Activated CD4-positive, CD25-positive, alpha-beta regulatory T cell (primary cell): ENCODE results near the gene ZMPSTE24.
"Not testable (repeated sequence)": the region's sequence is repeated elsewhere in the genome, so short reads cannot be mapped to it uniquely, and the experiment has no call there.

Experiments used
- DNase-seq, 4 experiments: peaks; one replicate each; lab custom pipeline; 2025; lab: John Stamatoyannopoulos, UW

Gene ZMPSTE24

DNA sequence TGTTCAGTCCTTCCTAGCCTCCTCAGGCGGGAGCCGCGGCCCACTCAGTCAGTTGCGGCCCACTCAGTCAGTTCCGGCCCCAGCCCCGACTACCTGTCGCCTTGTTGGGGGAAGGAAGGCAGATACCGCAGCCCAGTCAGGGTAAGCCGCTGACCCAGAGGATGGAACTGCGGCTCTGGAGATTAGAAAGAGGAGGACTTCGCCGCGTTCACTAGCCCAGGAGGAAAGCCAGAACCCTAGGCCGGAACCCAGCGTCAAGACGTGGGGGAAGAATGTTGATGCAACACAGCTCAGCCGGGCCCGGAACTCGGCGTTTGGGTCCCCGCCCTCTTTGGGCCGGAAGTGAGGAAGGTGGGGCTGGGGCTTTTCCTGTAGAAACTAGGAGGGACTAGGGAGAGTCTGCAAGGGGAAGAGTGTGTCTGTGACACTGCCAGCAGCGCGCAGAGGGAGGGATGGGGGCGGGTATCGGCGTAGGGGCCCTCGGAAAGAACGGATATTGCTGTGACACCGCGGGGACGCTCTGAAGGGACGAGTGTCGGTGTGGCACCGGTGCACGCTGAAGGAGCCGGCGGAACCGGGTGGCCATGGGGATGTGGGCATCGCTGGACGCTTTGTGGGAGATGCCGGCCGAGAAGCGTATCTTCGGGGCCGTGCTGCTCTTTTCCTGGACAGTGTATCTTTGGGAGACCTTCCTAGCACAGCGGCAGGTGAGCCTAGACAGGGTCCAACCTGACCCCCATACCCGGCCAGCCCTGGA lies at the start of gene ZMPSTE24:
Gene ZMPSTE24 (plus strand): TSS at position 549 of the 757 bp plus-strand sequence. CDS start 36 bp downstream, at position 585.
- DNase-seq: peak; percentile 88 to 100 (median 91)

GRCh38 chr1:40210511-40211204 lies 47.4 kb upstream of the ZMPSTE24 start:
- no peak for DNase-seq

GRCh38 chr1:40218333-40218732 lies 39.7 kb upstream of the ZMPSTE24 start:
- DNase-seq: no peak

DNA sequence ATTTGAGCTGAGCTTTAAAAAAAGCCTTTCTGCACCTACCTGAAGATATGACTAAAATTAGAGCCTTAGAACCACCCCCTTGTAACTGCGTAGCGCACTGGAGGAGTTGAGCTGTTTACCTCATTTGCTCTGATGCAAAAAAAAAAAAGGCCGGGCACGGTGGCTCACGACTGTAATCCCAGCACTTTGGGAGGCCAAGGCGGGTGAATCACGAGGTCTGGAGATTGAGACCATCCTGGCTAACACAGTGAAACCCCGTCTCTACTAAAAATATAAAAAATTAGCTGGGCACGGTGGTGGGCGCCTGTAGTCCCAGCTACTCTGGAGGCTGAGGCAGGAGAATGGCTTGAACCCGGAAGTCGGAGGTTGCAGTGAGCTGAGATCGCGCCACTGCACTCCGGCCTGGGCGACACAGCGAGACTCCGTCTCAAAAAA lies 36.5 kb upstream of the ZMPSTE24 start:
- not testable (repeated sequence) for DNase-seq

DNA sequence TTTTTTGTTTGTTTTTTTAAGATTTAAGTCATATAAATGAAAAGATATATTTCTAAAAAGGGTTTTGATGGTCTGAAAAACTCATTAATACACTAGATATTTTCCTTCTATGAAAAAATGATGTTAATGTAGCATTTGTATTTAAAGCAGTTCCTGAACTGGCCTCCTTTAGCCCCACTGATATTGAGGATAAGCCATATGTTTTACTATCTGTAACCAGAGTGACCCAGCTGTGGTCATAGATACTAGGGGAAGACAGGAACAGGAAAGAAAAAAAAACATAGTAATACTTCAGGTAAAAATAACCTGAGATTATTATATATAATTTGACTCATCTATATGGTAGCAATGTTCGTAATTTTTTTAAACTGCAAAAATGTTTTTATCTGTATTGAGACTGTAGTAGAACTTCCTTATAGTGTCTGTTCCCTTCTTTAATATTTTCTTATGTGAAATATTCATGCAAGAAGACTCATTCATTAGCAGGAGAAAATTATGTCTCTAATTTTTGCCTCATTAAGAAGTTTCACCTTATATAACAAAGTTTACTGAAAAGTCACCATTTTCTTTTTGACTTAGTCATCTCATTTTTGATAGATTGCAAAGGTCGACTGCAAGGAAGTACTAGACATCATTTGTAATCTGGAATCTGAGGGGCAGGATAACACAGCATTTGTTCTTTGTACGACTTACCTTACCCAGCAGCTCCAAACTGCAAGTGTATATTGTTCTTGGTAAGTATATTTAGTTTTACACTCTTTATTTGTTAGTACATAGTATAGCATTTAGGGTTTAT lies 35.9 kb upstream of the ZMPSTE24 start:
- no peak for DNase-seq

GRCh38 chr1:40224040-40224439 lies 34.0 kb upstream of the ZMPSTE24 start:
- no peak for DNase-seq

- no peak for DNase-seq
These were observed 31.8 kb upstream of the ZMPSTE24 start for GRCh38 chr1:40226192-40226591.

DNA sequence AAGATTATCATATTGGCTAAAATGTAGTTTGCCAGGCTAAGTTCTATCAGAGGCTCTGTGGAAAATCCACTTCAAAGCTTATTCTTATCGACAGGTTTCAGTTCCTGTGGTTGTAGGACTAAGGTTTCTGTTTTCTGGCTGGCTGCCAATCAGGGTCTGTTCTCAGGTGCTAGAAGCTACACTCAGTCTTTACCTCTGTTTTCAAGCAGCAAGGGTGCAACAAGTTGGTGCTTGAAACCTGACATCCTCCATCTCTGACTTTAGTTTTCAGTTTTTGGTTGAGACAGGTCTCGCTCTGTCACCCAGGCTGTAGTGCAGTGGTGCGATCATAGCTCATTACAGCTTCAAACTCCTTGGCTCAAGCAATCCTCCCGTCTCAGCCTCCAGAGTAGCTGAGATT lies 25.6 kb upstream of the ZMPSTE24 start:
- DNase-seq: peak; percentile 8 to 32 (median 21)

DNA sequence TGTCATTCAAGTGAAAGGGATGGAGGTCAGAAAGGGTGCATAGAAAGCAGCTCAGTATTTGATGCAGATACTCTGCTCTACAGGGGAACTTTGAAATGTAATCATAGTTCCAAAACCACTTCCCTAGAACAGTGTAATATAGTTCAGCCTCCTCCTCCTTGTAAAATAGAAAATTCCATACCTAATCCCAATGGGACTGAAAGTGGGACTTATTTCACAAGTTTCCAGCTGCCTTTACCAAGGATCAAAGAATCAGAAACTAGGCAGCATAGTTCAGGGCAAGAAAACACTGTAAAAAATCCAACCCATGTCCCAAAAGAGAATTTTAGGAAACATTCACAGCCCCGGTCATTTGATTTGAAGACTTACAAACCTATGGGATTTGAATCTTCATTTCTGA lies 18.4 kb upstream of the ZMPSTE24 start:
- no peak for DNase-seq

DNA sequence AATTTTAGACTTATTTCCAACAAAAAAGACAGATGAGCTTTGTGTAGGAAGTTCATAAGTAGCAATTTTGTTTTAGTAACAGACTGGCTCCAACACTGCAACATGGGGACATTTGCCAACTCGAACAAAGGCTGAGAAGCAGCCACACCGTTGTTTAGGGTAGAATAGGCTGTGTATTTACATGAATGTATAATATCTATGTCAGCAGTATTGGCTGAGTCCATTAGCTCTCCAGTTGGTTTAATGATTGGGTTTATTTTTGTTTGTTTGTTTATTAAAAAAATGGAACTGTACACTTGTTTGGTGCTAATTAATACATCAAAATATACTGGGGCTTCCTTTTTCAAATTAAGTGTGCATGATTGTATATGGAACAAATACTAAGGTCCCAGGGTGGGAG lies 17.6 kb upstream of the ZMPSTE24 start:
- no peak for DNase-seq

- no peak for DNase-seq
These were observed 16.7 kb upstream of the ZMPSTE24 start for GRCh38 chr1:40241362-40241761.

- no peak for DNase-seq
These were observed 14.7 kb upstream of the ZMPSTE24 start for GRCh38 chr1:40243351-40243750.

DNA sequence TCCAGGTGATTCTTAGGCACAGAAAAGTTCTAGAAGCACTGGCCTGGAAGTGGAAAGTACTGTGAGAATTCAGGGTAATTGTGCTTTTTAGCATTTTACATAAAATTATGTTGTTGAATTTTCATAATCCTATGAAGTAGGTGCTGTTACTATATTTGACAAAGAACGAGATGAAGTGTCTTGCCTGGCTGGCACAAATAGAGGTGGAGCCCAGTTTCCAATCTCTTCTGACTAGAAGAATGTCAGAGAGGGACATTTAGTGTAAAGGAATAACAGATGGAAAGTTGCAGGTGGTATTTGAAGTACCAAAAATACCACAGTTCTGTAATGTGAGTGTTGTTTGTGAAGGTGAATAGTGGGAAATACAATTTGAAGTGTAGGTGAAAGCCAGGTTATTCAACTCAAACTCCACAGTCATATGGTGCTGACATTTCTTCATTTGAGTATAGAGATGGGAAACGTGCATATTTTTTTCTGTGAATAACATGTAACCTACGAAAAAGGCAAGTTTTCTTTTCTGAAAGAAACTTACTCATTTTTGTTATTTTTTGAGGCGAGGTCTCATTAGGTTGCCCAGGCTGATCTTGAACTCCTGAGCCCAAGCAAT lies 13.8 kb upstream of the ZMPSTE24 start:
- DNase-seq: no peak

GRCh38 chr1:40245686-40246085 lies 12.3 kb upstream of the ZMPSTE24 start:
- no peak for DNase-seq

- DNase-seq: no peak
These were observed 10.4 kb upstream of the ZMPSTE24 start, which contains the start of gene TMCO2 for GRCh38 chr1:40247655-40248054. TMCO2 (plus strand) TSS chr1:40247937; CDS start chr1:40247994, 57 bp downstream.

DNA sequence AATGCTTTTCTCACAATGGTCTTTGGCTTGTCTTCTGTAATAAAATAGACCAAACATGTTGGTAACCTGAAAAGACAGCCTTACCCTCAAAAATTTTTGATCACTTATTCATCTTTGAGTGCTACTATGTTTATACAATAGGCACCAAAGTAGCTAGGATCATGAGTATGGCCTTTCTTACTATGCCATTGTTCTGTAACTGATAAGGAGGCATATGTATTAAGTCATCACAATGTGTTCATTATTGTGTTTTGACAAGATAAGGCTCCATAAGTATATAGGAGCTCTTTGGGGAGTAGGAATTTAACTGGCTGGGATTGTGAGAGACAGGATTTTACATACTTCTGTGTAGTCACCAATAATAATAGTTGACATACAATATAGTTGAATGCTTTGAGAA lies 9.6 kb upstream of the ZMPSTE24 start:
- no peak for DNase-seq

- DNase-seq: no peak
These were observed 6.6 kb upstream of the ZMPSTE24 start for GRCh38 chr1:40251456-40251855.

DNA sequence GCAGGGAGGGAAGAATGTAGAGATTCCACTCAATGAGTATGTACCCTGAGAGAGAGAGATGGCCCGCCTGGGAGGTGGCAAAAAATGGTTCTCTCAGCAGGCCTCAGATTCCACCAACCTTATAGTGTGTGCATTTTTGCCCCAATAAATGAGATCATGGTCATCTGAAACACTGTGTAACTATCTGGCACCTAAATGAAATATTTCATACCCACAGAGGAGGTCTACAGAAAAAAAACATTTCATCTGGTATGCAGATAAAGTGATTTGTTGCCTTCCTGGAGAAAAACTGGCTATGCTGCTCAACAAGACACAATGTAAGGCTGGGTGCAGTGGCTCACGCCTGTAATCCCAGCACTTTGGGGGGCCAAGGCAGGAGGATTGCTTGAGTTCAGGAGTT lies 5.4 kb upstream of the ZMPSTE24 start:
- no peak for DNase-seq

DNA sequence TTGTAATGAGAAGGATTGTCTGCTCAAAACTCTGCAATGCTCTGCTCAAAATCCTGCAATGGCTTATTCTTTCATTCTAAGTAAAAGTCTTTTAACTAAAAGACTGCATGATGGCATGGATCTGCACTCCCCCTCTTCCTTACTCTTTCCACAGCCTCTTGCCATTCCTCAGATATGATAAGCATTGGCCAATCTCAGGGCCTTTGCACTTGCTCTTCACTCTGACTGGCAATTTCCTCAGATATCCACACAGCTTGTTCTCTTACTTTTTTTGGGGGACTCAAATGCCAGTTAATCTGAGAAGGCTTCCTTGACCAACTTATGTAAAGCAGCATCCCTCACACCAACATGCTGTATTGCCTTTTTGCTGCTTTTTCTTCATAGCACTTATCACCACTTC lies 2.8 kb upstream of the ZMPSTE24 start:
- DNase-seq: no peak

GRCh38 chr1:40256401-40257084 lies 1.5 kb upstream of the ZMPSTE24 start:
- DNase-seq: no peak

DNA sequence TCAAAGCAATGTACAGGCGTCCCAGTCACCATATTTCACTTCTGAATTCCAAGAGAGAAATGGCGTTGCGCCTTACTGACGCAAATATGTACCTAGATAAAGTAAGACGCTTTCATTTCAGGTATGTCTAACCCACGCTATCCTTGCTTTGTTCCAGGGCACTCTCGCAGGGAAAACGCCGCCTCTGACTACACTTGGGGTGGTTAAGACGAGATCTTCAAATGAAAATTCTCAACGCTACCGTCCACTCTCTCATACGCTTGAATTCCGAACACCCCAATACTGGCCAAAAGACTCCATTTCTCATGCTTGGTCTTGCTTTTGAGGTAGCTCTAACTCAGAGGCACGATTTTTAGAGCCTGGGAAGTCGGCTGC lies 736 bp upstream of the ZMPSTE24 start:
- no peak for DNase-seq

- no peak for DNase-seq
These were observed 371 bp downstream of the ZMPSTE24 start for GRCh38 chr1:40258445-40258769.
